Prostate gland (tissue), 2 donors: ENCODE results near the gene PTPN13.

Source experiments
- CTCF ChIP-seq, 4 experiments: fragments of 200-600 bp in 2 of 4; fragments of 450-650 bp in 2 of 4; sonication (generic) in 2 of 4; IDR thresholded peaks; 1 replicate in 3 of 4; 2 replicates in 1 of 4; pipeline ENCODE4 v1.5.1; 2016 to 2019; ENCODE audit warnings: antibody characterized with exemption in 4 of 4, mild to moderate bottlenecking in 2 of 4, moderate library complexity in 2 of 4
- POLR2A ChIP-seq: fragments of 450-650 bp; IDR thresholded peaks from one replicate; pipeline ENCODE4 v1.6.1; 2016; ENCODE audit warnings: antibody characterized with exemption, mild to moderate bottlenecking
- POLR2AphosphoS5 ChIP-seq: sonication (generic); formaldehyde crosslinking; IDR thresholded peaks from one replicate; pipeline ENCODE4 v1.6.1; 2017; ENCODE audit warnings: antibody characterized with exemption

- TF ChIP-seq CTCF (IDR thresholded peaks at IDR 0.05): no peak
- TF ChIP-seq POLR2AphosphoS5: no peak
- no peak for TF ChIP-seq POLR2A
Observed at GRCh38 chr4:86718152-86718551, 124.0 kb downstream of the PTPN13 start.
